ENCODE results near the gene LELP1.
"Not testable (repeated sequence)": the region's sequence is repeated elsewhere in the genome, so short reads cannot be mapped to it uniquely, and the experiment has no call there.

LELP1 gene

DNA sequence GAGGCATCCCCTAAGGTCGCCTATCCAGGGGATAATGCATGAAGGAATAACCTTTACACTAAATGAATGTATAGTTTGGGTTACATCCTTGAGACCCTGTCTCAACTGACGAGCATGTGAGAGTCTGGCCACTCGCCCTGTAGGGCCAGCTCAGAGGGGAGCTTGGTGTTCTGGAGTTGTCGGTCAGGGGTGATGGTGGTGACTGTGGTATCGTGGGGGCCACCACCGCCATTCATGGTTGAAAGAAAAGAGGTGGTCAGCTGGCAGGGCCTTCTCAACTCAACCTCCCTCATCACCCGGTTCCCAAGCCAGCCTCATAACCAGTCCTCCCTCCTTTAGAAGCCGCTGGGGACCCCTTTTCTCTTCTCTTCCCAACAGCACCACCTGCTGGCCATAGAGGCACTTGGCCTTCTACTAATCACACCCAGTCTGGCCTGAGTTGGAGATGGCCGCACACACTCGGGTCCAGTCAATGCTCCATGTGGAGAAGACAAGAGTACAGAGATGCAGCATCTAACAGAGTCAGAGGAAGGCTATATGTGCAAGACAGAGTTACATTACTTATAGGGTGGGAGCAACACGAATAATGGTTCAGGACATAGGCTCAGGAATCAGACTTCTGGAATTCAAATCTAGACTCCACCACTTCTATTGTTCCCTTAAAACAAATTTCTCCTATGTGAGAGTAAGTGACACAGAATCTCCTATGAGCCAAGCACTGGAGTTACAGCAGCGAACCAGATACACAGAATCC, 26.0 kb downstream of the LELP1 start:
- not testable (repeated sequence) for H2AFZ ChIP-seq (ENCODE audit: low read length); H3K9me2 ChIP-seq (replicated peaks; ENCODE audit: insufficient read depth, low read length); H3K27ac ChIP-seq (ENCODE audit: low read length); H3K4me2 ChIP-seq (ENCODE audit: low read depth, low read length); H3K36me3 ChIP-seq (replicated peaks; ENCODE audit: insufficient read depth, low read length); H3K9me3 ChIP-seq (replicated peaks; ENCODE audit: insufficient read depth, low read length); H3K4me3 ChIP-seq (ENCODE audit: low read length); H3K9ac ChIP-seq (ENCODE audit: low read length); H3K79me2 ChIP-seq (ENCODE audit: low read length); H3F3A ChIP-seq (ENCODE audit: insufficient read depth, low read length); H3K4me1 ChIP-seq (ENCODE audit: low read length); H4K20me1 ChIP-seq (ENCODE audit: insufficient read depth, low read length); H3K27me3 ChIP-seq (replicated peaks; ENCODE audit: insufficient read depth, low read length)
- TF ChIP-seq, protein P1, sequence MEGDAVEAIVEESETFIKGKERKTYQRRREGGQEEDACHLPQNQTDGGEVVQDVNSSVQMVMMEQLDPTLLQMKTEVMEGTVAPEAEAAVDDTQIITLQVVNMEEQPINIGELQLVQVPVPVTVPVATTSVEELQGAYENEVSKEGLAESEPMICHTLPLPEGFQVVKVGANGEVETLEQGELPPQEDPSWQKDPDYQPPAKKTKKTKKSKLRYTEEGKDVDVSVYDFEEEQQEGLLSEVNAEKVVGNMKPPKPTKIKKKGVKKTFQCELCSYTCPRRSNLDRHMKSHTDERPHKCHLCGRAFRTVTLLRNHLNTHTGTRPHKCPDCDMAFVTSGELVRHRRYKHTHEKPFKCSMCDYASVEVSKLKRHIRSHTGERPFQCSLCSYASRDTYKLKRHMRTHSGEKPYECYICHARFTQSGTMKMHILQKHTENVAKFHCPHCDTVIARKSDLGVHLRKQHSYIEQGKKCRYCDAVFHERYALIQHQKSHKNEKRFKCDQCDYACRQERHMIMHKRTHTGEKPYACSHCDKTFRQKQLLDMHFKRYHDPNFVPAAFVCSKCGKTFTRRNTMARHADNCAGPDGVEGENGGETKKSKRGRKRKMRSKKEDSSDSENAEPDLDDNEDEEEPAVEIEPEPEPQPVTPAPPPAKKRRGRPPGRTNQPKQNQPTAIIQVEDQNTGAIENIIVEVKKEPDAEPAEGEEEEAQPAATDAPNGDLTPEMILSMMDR (IDR thresholded peaks at IDR 0.05; ENCODE audit: low read length): peak; percentile 63
- DNase-seq: peak; percentile 23

DNA sequence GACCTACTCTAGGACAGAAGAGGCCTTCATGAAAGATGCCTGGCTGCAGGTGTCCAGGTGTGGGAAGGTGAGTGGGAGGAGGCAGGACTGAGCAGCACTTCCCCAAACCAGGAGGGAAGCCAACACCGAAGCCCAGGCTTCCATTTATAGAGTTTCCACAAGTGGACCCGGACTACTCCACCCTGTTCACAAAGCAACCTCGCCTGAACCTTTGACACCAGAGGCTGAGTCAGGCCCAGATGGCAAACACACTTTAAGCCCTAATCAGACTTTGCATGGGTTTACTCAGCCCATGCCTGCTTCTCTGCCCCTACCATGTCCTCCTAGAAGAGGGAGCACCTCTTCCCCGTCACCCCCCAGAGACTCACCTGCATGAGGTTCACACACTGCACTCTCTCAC, 28.1 kb downstream of the LELP1 start:
- Histone ChIP-seq H3K4me1 (ENCODE audit: low read length) (0 out of 2 replicates have a peak, but pooled peaks cover 5% of the 10 kb centered on the region), H3K36me3 (replicated peaks; ENCODE audit: insufficient read depth, low read length) (no peaks in the 10 kb centered on the region), H3K9ac (ENCODE audit: low read length) (no peak overlapping the region), H3K27me3 (replicated peaks; ENCODE audit: insufficient read depth, low read length) (0 out of 2 replicates have a peak, but pooled peaks cover 4% of the 10 kb centered on the region), H3K9me3 (replicated peaks; ENCODE audit: insufficient read depth, low read length) (no peaks in the 10 kb centered on the region), H3K79me2 (ENCODE audit: low read length) (no peaks in the 10 kb centered on the region), H3K9me2 (replicated peaks; ENCODE audit: insufficient read depth, low read length) (no peaks in the 10 kb centered on the region), H2AFZ (ENCODE audit: low read length) (no peak overlapping the region), H4K20me1 (ENCODE audit: insufficient read depth, low read length) (no peaks in the 10 kb centered on the region), H3K4me3 (ENCODE audit: low read length) (no peak overlapping the region), H3K27ac (ENCODE audit: low read length) (no peak overlapping the region), H3F3A (ENCODE audit: insufficient read depth, low read length) (no peaks in the 10 kb centered on the region), H3K4me2 (ENCODE audit: low read depth, low read length) (no peak overlapping the region)
- TF ChIP-seq, protein P1 (IDR thresholded peaks at IDR 0.05; ENCODE audit: low read length): no peak
- no peak for TF ChIP-seq EZH2 (optimal IDR thresholded peaks at IDR 0.05; ENCODE audit: low read depth, low read length)
- TF ChIP-seq EZH2phosphoT487 (IDR thresholded peaks at IDR 0.05; ENCODE audit: low read length): no peak
- no peak for DNase-seq

DNA sequence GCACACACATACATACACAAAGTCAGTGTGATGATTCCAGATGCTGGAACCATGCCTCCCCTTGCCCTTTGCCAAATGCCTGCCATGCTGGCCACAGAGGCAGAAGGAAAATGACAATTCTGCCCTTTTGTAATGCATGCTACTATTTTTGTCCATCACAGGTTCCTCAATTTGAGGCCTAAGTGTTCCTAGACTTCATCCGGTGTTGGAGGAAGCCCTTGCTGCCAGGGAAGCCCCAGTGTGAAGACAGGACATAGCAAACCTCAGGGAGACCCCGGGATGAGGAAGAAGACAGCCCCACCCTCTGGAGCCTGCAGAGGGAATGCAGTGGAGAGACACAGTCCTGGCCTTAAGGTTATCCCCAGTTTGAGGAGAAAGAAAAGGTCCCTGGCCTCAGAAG, 28.6 kb downstream of the LELP1 start:
- no peaks in the 10 kb centered on the region for H3K36me3 ChIP-seq (replicated peaks; ENCODE audit: insufficient read depth, low read length)
- no peak overlapping the region for H3K4me2 ChIP-seq (ENCODE audit: low read depth, low read length)
- H3K9me3 ChIP-seq (replicated peaks; ENCODE audit: insufficient read depth, low read length): no peaks in the 10 kb centered on the region
- no peak overlapping the region for H3K4me3 ChIP-seq (ENCODE audit: low read length)
- no peak overlapping the region for H3K27ac ChIP-seq (ENCODE audit: low read length)
- H3K4me1 ChIP-seq (ENCODE audit: low read length): 0 out of 2 replicates have a peak, but pooled peaks cover 5% of the 10 kb centered on the region
- 0 out of 2 replicates have a peak, but pooled peaks cover 4% of the 10 kb centered on the region for H3K27me3 ChIP-seq (replicated peaks; ENCODE audit: insufficient read depth, low read length)
- no peaks in the 10 kb centered on the region for H3K79me2 ChIP-seq (ENCODE audit: low read length)
- no peaks in the 10 kb centered on the region for H3F3A ChIP-seq (ENCODE audit: insufficient read depth, low read length)
- TF ChIP-seq, protein P1 (IDR thresholded peaks at IDR 0.05; ENCODE audit: low read length): no peak
- TF ChIP-seq EZH2phosphoT487 (IDR thresholded peaks at IDR 0.05; ENCODE audit: low read length): no peak
- no peak overlapping the region for H3K9ac ChIP-seq (ENCODE audit: low read length)
- H3K9me2 ChIP-seq (replicated peaks; ENCODE audit: insufficient read depth, low read length): no peaks in the 10 kb centered on the region
- H2AFZ ChIP-seq (ENCODE audit: low read length): no peak overlapping the region
- H4K20me1 ChIP-seq (ENCODE audit: insufficient read depth, low read length): no peaks in the 10 kb centered on the region
- DNase-seq: no peak

Data from MM.1S (cell line).